Ovary (tissue), 3 donors: ENCODE results near the gene TRPM3.

Source experiments
- EP300 ChIP-seq: sonication (generic); formaldehyde crosslinking; IDR thresholded peaks from one replicate; pipeline ENCODE4 v1.6.1; 2017; ENCODE audit warnings: antibody characterized with exemption
- TF ChIP-seq, protein P1 (sequence below), 3 donors: fragments of 450-650 bp in 2 of 3; fragments of 200-600 bp in 1 of 3; IDR thresholded peaks; one replicate each; pipeline versions ENCODE4 v1.5.1 to v1.8.0; 2016 to 2022; ENCODE audit warnings: antibody characterized with exemption in 3 of 3, mild to moderate bottlenecking in 1 of 3
- donor health status: DM: no; HTN: no; CAD: no.

- TF ChIP-seq, protein P1, sequence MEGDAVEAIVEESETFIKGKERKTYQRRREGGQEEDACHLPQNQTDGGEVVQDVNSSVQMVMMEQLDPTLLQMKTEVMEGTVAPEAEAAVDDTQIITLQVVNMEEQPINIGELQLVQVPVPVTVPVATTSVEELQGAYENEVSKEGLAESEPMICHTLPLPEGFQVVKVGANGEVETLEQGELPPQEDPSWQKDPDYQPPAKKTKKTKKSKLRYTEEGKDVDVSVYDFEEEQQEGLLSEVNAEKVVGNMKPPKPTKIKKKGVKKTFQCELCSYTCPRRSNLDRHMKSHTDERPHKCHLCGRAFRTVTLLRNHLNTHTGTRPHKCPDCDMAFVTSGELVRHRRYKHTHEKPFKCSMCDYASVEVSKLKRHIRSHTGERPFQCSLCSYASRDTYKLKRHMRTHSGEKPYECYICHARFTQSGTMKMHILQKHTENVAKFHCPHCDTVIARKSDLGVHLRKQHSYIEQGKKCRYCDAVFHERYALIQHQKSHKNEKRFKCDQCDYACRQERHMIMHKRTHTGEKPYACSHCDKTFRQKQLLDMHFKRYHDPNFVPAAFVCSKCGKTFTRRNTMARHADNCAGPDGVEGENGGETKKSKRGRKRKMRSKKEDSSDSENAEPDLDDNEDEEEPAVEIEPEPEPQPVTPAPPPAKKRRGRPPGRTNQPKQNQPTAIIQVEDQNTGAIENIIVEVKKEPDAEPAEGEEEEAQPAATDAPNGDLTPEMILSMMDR (IDR thresholded peaks at IDR 0.05): no peak
- no peak for TF ChIP-seq EP300
Observed at GRCh38 chr9:70987986-70988385, 133.4 kb downstream of the TRPM3 start.
